COR-L47 (cell line): Measurements from ENCODE around the gene NTF4.
A peak's percentile ranks its signal among the peaks of the same experiment; 100 is the strongest.

Experiments
- DNase-seq: peaks from one replicate; lab custom pipeline; 2025; lab: John Stamatoyannopoulos, UW

The NTF4 gene

DNA sequence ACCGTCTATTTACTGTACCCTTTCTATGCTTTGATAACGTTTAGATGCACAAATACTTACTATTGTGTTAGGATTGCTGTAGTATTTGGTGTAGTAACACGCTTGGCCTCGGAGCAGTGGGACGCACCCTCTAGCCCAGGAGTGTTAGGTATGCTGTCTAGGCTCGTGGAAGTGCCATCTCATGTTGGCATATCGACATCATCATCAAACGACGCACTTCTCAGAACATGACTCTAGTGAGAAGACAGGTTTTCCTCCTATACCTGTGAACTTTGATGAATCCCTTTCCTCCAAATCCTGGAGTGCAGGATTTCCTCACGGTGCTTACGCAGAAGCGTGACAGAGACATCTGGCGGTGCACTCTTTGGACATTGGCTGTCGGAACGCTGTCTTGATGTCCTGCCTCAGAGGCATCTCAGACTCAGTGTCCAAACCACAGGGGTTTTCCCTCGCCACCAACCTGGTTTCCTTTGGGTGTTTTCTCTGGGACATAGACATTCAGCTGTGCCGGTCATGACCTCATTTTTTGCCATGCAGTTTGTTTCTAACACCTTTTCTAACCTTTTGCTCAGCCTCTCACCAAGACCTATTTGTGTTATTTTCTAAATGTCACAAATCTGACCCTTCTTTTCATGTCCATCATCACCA, 26.9 kb upstream of the NTF4 start:
- no peak for DNase-seq

DNA sequence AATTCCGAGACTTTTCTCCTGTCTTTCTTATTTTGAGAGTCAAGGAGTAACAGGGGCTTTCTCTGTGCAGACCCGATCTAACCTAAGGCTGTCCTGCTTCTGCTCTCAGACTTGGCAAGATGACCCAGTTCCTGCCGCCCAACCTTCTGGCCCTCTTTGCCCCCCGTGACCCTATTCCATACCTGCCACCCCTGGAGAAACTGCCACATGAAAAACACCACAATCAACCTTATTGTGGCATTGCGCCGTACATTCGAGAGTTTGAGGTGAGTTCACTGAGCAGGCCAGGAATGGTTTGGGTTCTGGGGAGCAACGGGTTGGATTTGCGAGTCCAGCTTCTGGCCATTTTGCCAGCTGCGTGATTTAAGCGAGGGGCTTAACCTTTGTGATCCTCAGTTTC, 21.7 kb upstream of the NTF4 start:
- DNase-seq, result no peak

GRCh38 chr19:49085868-49086232, 21.2 kb upstream of the NTF4 start:
- DNase-seq, result no peak

DNA sequence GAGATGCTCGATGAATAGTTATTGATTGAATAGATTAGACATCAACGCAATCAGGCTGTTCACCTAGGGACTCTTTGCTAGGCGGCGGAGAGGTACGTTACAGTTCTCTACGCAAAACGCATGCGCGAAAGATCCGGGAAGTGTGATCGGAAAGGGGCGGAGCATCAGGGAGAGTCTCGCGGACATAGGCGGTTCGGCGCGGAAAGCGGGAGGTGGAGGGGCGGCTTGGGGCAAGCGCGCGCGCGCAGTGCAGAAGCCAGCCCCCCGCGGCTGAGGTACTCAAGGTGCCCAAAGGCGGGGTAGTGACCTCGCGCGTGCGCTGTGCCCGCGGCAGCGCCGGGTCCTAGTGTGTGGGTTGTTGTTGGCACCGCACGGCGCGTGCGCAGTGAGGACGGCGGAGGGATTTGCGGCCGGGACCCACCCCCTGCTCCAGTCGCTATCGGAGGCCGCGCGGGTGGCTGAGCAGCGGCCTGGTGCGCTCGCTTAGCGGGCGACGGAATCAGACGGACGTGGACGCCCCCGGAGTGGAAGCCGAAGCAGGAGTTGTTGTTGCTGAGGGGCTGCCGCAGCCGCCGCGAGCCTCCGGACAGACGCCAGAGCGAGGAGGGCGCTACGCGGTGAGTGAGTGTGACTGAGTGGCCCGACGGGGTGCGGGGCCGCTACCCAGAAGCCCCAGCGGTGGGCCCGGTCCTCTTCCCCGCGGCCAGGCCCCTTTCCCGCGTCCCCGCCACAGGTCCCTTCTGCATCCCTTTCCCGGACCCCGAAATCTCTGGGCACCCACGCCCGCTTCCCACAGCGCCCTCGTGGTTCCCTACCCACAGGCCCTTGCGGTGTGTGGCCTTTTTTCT, 20.6 kb upstream of the NTF4 start, which contains the start of gene SNRNP70:
Gene SNRNP70, plus strand, starts transcription at position 432 of the 848 bp plus-strand sequence. CDS start 964 bp downstream, outside the sequence.
- peak; percentile 100 for DNase-seq

DNA sequence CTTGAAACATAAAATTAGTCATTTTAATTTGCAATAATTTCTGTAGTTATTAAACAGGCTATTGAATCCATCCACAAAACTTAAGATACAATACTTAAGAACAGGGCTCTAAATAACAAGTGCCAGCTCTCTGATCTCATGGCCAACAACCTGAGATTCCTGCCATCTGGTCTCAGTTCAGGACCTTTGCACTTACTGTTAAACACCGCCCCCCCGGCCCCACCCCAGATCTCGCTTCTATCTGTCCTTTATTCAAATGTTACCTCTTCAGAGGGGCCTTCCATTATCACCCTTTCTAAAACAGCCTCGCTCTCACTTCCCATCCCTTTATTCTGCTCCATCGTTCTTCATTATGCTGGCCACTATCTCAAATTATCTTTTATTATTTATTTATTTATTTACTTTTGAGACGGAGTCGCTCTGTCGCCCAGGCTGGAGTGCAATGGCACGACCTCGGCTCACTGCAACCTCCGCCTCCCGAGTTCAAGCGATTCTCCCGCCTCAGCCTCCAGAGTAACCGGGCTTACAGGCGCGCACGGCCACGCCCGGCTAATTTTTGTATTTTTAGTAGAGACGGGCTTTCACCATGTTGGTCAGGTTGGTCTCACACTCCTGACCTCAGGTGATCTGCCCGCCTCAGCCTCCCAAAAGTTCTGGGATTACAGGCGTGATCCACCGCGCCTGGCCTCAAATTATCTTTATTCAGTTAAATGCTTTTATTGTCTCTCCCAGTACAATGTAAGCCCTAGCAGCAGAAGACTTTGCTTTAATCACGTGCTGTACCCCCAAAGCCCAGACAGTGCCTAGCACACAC, 19.8 kb upstream of the NTF4 start:
- no peak for DNase-seq

- DNase-seq, result no peak
Measured at GRCh38 chr19:49081273-49081672, 16.7 kb upstream of the NTF4 start.

DNA sequence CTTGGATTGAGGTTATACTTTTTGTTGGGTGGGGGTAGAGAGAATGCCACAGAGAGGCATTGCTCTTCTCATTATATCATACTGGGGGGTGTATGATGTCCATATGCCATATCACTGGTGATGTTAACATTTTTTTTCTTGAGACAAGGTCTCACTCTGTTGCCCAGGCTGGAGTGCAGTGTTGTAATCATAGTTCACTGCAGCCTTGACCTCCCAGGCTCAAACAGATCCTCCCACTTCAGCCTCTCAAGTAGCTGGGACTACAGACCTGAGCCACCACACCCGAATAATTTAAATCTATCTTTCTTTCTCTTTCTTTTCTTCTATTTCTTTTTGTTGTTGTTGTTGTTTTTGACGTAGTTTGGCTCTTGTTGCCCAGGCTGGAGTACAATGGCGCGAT, 15.8 kb upstream of the NTF4 start:
- no peak for DNase-seq

GRCh38 chr19:49074869-49075268, 10.3 kb upstream of the NTF4 start:
- DNase-seq, result peak; percentile 38

- DNase-seq, result no peak
Measured at GRCh38 chr19:49073514-49074378, 9.1 kb upstream of the NTF4 start.

GRCh38 chr19:49071860-49072547, 7.4 kb upstream of the NTF4 start:
- DNase-seq, result no peak

DNA sequence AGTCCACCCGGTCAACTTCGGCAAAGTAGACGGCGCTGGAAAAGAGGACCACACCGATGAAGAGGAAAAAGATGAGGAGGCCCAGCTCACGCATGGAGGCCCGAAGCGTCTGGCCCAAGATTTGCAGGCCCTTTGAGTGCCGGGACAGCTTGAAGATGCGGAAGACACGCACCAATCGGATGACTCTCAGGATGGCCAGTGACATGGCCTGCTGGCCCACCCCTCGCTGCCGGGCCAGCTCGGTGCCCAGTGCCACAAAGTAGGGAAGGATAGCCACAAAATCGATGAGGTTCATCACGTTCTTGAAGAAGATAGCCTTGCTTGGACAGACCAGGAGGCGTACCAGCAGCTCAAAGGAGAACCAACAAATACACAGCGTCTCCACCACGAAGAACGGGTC, 5.8 kb upstream of the NTF4 start:
- DNase-seq, result no peak

DNA sequence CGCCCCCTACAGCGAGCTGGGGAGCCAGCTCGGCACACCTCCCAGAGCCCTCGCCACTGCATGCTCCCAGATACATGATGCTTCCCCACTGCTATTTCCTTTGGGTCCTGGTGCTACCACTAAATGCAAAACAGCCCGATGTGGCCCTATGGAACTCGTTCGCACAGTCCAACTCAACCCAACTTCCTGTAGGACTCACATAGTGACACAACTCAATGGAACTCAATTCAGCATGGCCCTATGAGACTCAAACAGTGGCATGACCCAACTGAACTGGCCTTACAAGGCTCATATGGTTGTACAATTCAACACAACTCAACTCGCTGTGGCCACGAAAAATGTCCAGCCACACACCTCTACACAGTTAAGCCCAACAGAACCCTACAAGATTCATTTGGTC, 4.4 kb upstream of the NTF4 start:
- DNase-seq, result no peak

DNA sequence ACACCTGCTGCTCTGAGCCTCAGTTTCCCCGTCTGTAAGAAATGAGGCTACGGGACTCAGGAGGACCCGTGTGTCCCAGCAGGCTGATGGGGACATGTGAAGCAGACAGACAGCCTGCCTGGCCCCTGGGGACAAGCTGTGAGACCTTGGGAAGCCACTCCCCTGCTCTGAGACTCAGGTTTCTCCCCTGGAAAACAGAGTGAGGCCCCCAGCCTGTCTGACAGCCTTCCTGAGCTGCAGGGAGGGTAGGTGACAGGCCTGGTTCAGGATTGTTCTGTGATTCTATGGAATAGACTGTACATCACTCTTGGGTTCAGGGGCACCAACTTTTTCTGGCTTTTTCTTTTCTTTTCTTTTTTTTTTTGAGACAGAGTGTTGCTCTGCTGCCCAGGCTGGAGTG, 2.9 kb upstream of the NTF4 start:
- no peak for DNase-seq

DNA sequence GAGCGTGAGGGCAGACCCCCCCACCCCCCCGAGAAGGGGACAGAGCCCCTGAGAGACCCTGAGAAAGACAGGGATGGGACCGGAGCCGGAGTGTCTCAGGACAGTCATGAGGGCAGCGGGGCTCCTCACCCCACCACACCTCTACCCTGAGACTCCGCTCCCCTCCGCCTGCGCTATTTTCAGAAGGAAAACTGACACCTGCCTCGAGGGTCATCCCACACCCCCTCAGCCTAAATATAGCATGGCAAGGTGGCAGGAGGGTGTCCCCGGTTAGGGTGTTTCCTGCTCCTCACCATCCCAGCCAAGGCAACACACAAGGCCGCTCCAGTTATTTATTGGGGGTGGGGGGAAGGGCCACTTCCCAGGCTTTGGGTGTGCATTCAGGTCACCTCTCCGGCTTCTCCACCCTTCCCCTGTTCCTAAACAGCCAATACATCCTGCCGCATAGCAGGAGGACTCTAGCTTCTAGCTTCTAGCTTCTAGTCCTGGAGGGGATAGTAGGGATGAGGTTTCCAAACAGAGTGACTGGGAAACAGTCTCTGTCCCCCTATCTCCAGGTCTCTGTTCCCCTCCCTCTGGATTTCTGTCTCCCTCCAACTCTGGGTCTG, 1.4 kb upstream of the NTF4 start:
- no peak for DNase-seq

DNA sequence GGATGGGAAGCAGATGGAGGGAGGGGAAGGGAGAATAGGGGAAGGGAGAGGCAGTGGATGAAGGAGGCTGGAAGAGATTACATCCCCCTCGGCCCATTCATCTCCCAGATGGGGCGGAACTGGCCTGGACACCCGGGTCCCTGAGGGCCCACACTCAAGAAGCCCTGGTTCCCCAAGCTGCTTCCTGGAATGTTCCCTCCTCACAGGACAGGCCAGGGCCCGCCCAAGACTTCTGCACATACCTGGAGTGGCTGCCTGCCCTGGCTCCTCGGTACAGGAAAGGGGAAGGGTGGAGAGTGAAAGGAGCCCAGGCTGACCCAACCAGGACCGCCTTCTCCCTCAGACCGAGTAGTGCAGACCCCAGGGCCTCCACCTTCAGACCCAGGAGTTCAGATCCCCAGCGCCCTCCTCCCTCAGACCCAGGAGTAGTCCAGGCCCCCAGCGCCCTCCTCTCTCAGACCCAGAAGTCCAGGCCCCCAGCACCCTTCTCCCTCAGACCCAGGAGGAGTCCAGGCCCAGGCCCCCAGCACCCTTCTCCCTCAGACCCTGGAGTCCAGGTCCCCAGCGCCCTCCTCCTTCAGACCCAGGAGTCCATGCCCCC, 489 bp downstream of the NTF4 start:
- DNase-seq, result no peak

GRCh38 chr19:49061445-49061844, 3.2 kb downstream of the NTF4 start:
- DNase-seq, result no peak

GRCh38 chr19:49061000-49061399, 3.6 kb downstream of the NTF4 start:
- DNase-seq, result no peak

GRCh38 chr19:49059053-49059452, 5.6 kb downstream of the NTF4 start:
- DNase-seq, result no peak

DNA sequence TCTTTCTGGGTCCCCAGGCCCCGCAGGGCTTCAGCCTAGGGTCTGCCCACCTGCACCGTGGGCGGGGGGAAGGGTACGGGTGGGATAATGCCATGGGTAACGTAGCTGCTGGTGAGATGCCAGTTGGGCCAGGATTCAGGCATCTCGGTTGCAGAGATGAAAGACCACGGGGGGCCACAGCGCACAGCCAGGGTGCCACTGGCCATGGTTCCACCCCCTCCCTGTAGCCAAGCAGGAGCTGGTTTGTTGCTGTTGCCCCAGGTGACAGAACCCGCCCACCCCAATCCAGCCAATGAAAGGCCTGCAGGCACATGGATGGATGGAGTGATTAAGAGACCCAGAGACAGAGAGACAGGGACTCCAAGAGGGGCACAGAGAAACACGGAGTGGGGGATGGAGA, 6.1 kb downstream of the NTF4 start:
- DNase-seq, result peak; percentile 6

GRCh38 chr19:49057636-49058234, 6.9 kb downstream of the NTF4 start, which contains the start of gene CGB7:
TSS of gene CGB7 (minus strand) at chr19:49057749. CDS start at chr19:49055375, 2,374 bp downstream.
- DNase-seq, result no peak
